B cell (primary cell): ENCODE data around the gene NRN1L. TPM values are rescaled to one million over a fixed set of nuclear protein-coding genes. Genes with fewer than 3 reads are reported as not detected.
A peak's percentile ranks its signal among the peaks of the same experiment; 100 is the strongest.

Experiments used
- ATAC-seq: fragments of 200-7000 bp; cut with Tn5 transposase; one replicate; pipeline ENCODE4 v1.10.0; 2021; ENCODE audit warnings: low read depth, mild to moderate bottlenecking, moderate number of reproducible peaks, moderate library complexity
- CTCF ChIA-PET: fragments of 350-600 bp; sonication (Branson Sonifier 250); formaldehyde crosslinking; loops from one replicate; lab custom pipeline; 2021; ENCODE audit warnings: antibody characterized with exemption, inconsistent platforms; lab: Charles Lee
- POLR2A ChIA-PET: fragments of 350-600 bp; sonication (Branson Sonifier 250); formaldehyde crosslinking; loops from one replicate; lab custom pipeline; 2021; ENCODE audit warnings: antibody characterized with exemption; lab: Charles Lee
- DNase-seq: peaks from one replicate; pipeline ENCODE4 v3.0.0; 2013
- H2AFZ ChIP-seq: 2 replicates; pipeline ENCODE4 v1.6.1; 2012; ENCODE audit warnings: mild to moderate bottlenecking, low read depth, low read length; ENCODE audit not compliant: insufficient read depth, poor library complexity, severe bottlenecking
- H3K27ac ChIP-seq, 2 donors: 1 replicate in 1 of 2; 2 replicates in 1 of 2; pipeline ENCODE4 v1.5.1; 2012 to 2013; ENCODE audit warnings: low read length in 2 of 2, mild to moderate bottlenecking in 2 of 2, moderate library complexity in 1 of 2
- H3K27me3 ChIP-seq, 4 experiments: fragments of 200-600 bp in 1 of 4; sonication (generic) in 1 of 4; replicated peaks in 1 of 4; 1 replicate in 2 of 4; 2 replicates in 2 of 4; pipeline versions ENCODE4 v1.6.1 to v1.7.0; 2013 to 2016; ENCODE audit warnings: low read length in 3 of 4, mild to moderate bottlenecking in 2 of 4, mixed read lengths in 1 of 4, moderate library complexity in 1 of 4; ENCODE audit not compliant: insufficient read depth in 4 of 4, control insufficient read depth in 3 of 4; ENCODE audit errors: control extremely low read depth in 1 of 4
- H3K36me3 ChIP-seq, 2 experiments: replicated peaks in 1 of 2; 1 replicate in 1 of 2; 2 replicates in 1 of 2; pipeline versions ENCODE4 v1.6.1 to v1.7.1; 2013; ENCODE audit warnings: low read length in 1 of 2; ENCODE audit not compliant: insufficient read depth in 2 of 2, control insufficient read depth in 1 of 2; ENCODE audit errors: control extremely low read depth in 1 of 2, extremely low read depth in 1 of 2
- H3K4me1 ChIP-seq, 2 donors: fragments of 200-600 bp in 1 of 2; sonication (generic) in 1 of 2; 1 replicate in 1 of 2; 2 replicates in 1 of 2; pipeline versions ENCODE4 v1.5.1 to v1.6.1; 2013 to 2017; ENCODE audit warnings: low read length in 2 of 2; ENCODE audit not compliant: control insufficient read depth in 2 of 2, insufficient read depth in 2 of 2
- H3K4me2 ChIP-seq: replicated peaks from 2 replicates; pipeline ENCODE3; 2012; ENCODE audit warnings: mild to moderate bottlenecking, low read depth, low read length; ENCODE audit not compliant: poor library complexity, severe bottlenecking
- H3K4me3 ChIP-seq, 5 experiments: fragments of 200-600 bp in 1 of 5; sonication (generic) in 1 of 5; 1 replicate in 3 of 5; 2 replicates in 2 of 5; pipeline versions ENCODE4 v1.5.1 to v1.7.0; 2011 to 2016; ENCODE audit warnings: low read length in 4 of 5, mild to moderate bottlenecking in 4 of 5, low read depth in 2 of 5, control low read depth in 1 of 5, moderate library complexity in 1 of 5; ENCODE audit not compliant: insufficient read depth in 1 of 5; ENCODE audit errors: control extremely low read depth in 1 of 5, extremely low read depth in 1 of 5
- H3K79me2 ChIP-seq: fragments of 200-600 bp; sonication (generic); one replicate; pipeline ENCODE4 v1.6.0; 2016; ENCODE audit warnings: low read length; ENCODE audit not compliant: control insufficient read depth, insufficient read depth
- H3K9ac ChIP-seq: fragments of 200-600 bp; sonication (generic); 2 replicates; pipeline ENCODE4 v1.6.1; 2017; ENCODE audit warnings: mild to moderate bottlenecking, low read length, moderate library complexity
- H3K9me3 ChIP-seq, 3 donors: one replicate each; pipeline versions ENCODE4 v1.6.1 to v1.7.1; 2013; ENCODE audit warnings: low read length in 2 of 3; ENCODE audit not compliant: control insufficient read depth in 2 of 3, insufficient read depth in 1 of 3; ENCODE audit errors: control extremely low read depth in 1 of 3
- H4K20me1 ChIP-seq: 2 replicates; pipeline ENCODE4 v1.6.0; 2012; ENCODE audit warnings: mild to moderate bottlenecking, low read length; ENCODE audit not compliant: insufficient read depth, control insufficient read depth, poor library complexity, severe bottlenecking
- H3K27ac Mint-ChIP-seq: one replicate; pipeline ENCODE4 v1.8.0; 2021; ENCODE audit warnings: mixed read lengths
- H3K27me3 Mint-ChIP-seq: one replicate; pipeline ENCODE4 v1.8.0; 2021; ENCODE audit warnings: mixed read lengths
- H3K4me1 Mint-ChIP-seq: one replicate; pipeline ENCODE4 v1.8.0; 2021; ENCODE audit warnings: mixed read lengths
- H3K4me3 Mint-ChIP-seq: one replicate; pipeline ENCODE4 v1.8.0; 2021; ENCODE audit warnings: mixed read lengths
- H3K9me3 Mint-ChIP-seq: one replicate; pipeline ENCODE4 v1.8.0; 2022; ENCODE audit warnings: mixed read lengths; ENCODE audit not compliant: insufficient read depth
- EZH2 ChIP-seq: IDR thresholded peaks from 2 replicates; pipeline ENCODE4 v1.6.1; 2012; ENCODE audit warnings: borderline replicate concordance, low read depth, mild to moderate bottlenecking, moderate library complexity, low read length; ENCODE audit not compliant: insufficient read depth, poor library complexity, severe bottlenecking
- WGBS: methylation state at CpG from one replicate; pipeline ENCODE4 v1.1.5; 2013; ENCODE audit warnings: missing lambda C conversion rate; ENCODE audit not compliant: insufficient coverage; 5-methylcytosine and 5-hydroxymethylcytosine counted together
- intact Hi-C: fragments of 100-400 bp; cut with micrococcal nuclease; formaldehyde crosslinking; loops from one replicate; pipeline ENCODE4 v1.10.0; 2022
- polyA plus RNA-seq: library from polyadenylated mRNA; depleted of rRNA; stranded (reverse); fragments of >200 nt; gene quantifications from 2 replicates; pipeline ENCODE4 v1.2.3, GENCODE V29; 2012
- total RNA-seq, 2 donors: library from RNA; stranded (reverse); fragments of 120-200 nt in 1 of 2; gene quantifications; 1 replicate in 1 of 2; 2 replicates in 1 of 2; pipeline versions ENCODE4 v1.2.3 to v1.2.4, GENCODE V29; 2013 to 2022
- TF ChIP-seq, protein P1 (sequence below): fragments of 200-600 bp; IDR thresholded peaks from one replicate; pipeline ENCODE4 v1.8.0; 2022; ENCODE audit warnings: antibody characterized with exemption, mild to moderate bottlenecking

Gene NRN1L
- total and polyA plus RNA-seq, 2 donors (not counting 1 experiment from before 2014, with no cell fraction given), result 2.1 to 4.1 TPM

DNA sequence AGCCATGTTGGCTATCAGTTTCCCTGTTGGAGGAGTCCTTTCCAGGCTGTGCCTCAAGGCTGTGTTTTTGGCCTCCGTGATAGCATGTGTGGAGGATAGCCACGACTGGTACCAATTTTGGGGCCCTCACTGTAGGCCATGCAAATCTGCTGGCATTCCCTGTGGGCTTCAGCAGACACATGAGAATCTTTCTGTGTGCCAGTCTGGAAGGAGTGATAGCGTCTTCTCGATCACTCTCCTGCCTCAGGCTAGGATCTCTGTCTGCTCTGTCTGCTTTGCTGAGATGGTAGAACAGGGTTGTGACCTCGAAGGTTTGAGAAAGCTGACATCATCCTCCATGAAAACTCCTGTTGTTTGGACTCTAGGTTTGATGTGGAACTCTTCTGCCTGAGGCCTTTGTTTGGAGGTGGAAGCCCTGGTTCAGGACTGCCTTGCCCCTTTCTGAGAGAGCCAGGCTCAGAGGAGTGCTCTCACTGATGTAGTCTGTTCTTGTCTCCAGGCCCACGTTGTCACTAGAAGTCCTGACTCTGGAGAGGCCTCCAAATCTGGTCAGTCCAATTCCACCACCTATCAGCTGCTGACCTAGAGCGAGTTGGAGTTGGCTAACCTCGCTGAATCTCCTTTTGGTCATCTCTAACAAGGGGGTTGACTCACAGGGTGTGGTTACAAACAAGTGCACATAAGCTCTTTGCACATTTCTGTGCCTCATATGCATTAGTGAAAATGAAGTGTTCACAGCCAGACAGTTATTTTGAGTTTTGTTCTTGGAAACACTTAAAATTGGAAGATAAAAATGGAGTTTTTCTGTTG, 23.9 kb upstream of the NRN1L start:
- CTCF ChIA-PET, result interaction anchor here (0.9 to 2.5 kb wide), 2 partner anchors 9 to 23 kb away, joined by 3 to 15 read pairs; partner anchors contain the start of gene NRN1L
- no peaks in the 10 kb centered on the region for H3K27me3 Mint-ChIP-seq
- WGBS, result 95% methylated on average over 5 of the region's 8 CpGs
- intact Hi-C loops, result no loop called here
- Histone ChIP-seq H3K9ac (no peak overlapping the region), H4K20me1 (peaks cover 57% of the 10 kb centered on the region), H3K27ac (no peak overlapping the region), H3K79me2 (peaks cover 83% of the 10 kb centered on the region), H3K36me3 (peaks cover 0 to 24% of the 10 kb centered on the region in 2 experiments), H3K9me3 (no peaks in the 10 kb centered on the region), H2AFZ (no peak overlapping the region), H3K4me3 (no peak overlapping the region), H3K4me1 (no peaks in the 10 kb centered on the region), H3K4me2 (no peak overlapping the region), H3K27me3 (no peaks in the 10 kb centered on the region)
- no peak overlapping the region for H3K4me3 Mint-ChIP-seq
- POLR2A ChIA-PET, result no interaction called here
- H3K27ac Mint-ChIP-seq, result peak overlapping the region; percentile 15
- H3K4me1 Mint-ChIP-seq, result peaks cover 24% of the 10 kb centered on the region
- DNase-seq (no peak), ATAC-seq (no peak)
- H3K9me3 Mint-ChIP-seq, result no peaks in the 10 kb centered on the region
- no peak for TF ChIP-seq EZH2
- TF ChIP-seq, protein P1, sequence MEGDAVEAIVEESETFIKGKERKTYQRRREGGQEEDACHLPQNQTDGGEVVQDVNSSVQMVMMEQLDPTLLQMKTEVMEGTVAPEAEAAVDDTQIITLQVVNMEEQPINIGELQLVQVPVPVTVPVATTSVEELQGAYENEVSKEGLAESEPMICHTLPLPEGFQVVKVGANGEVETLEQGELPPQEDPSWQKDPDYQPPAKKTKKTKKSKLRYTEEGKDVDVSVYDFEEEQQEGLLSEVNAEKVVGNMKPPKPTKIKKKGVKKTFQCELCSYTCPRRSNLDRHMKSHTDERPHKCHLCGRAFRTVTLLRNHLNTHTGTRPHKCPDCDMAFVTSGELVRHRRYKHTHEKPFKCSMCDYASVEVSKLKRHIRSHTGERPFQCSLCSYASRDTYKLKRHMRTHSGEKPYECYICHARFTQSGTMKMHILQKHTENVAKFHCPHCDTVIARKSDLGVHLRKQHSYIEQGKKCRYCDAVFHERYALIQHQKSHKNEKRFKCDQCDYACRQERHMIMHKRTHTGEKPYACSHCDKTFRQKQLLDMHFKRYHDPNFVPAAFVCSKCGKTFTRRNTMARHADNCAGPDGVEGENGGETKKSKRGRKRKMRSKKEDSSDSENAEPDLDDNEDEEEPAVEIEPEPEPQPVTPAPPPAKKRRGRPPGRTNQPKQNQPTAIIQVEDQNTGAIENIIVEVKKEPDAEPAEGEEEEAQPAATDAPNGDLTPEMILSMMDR, result no peak

DNA sequence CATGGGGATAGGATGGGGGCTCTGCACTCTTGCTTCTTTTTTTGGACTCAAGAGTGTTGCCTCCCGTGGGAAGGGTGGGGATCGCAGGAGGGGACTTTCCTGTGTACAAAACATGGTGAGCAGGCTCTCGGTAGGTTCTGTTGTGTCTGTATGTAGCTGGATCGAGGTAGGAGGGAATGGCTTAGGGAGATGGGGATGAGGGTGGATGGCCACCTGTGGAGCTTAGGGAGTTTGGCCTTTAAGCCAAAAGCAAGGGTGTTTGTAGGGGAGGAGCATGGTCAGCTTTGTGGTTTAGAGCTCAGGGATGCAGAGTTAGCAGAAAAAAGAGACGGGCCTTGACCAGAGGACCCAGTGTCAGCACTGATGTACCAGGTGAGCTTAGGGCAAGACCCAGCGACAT, 22.8 kb upstream of the NRN1L start:
- Histone ChIP-seq H2AFZ (no peak overlapping the region), H4K20me1 (peaks cover 47% of the 10 kb centered on the region), H3K9me3 (no peaks in the 10 kb centered on the region), H3K27ac (no peak overlapping the region), H3K27me3 (no peaks in the 10 kb centered on the region), H3K4me1 (no peaks in the 10 kb centered on the region), H3K79me2 (peaks cover 75% of the 10 kb centered on the region), H3K9ac (no peak overlapping the region), H3K36me3 (peaks cover 0 to 28% of the 10 kb centered on the region in 2 experiments), H3K4me2 (no peak overlapping the region), H3K4me3 (no peak overlapping the region)
- DNase-seq (no peak), ATAC-seq (no peak)
- Mint-ChIP-seq H3K4me1 (peaks cover 21% of the 10 kb centered on the region), H3K4me3 (no peak overlapping the region), H3K27me3 (no peaks in the 10 kb centered on the region), H3K9me3 (no peaks in the 10 kb centered on the region), H3K27ac (no peak overlapping the region)
- CTCF ChIA-PET, result interaction anchor here (0.5 to 3.0 kb wide), 4 partner anchors 13 to 189 kb away, joined by 3 to 23 read pairs (median 10); partner anchors contain the start of gene NRN1L
- 93% methylated on average over 6 of the region's 6 CpGs for WGBS
- intact Hi-C loops, result no loop called here
- TF ChIP-seq, protein P1, result no peak
- TF ChIP-seq EZH2, result no peak
- POLR2A ChIA-PET, result no interaction called here
